CD14-positive monocyte (primary cell): ENCODE measurements around the gene ENOPH1. TPM values are rescaled to one million over a fixed set of nuclear protein-coding genes. Genes with fewer than 3 reads are reported as not detected.

ENCODE experiments used
- DNase-seq, 3 donors: peaks; one replicate each; pipeline ENCODE4 v3.0.0-alpha.2; 2011 to 2022
- H2AFZ ChIP-seq: 2 replicates; pipeline ENCODE4 v1.6.0; 2012; ENCODE audit warnings: mild to moderate bottlenecking, low read depth, low read length, inconsistent platforms; ENCODE audit not compliant: insufficient read depth, poor library complexity, severe bottlenecking
- H3K27ac ChIP-seq, 2 donors: 1 replicate in 1 of 2; 2 replicates in 1 of 2; pipeline ENCODE4 v1.5.1; 2012 to 2013; ENCODE audit warnings: low read length in 2 of 2, control low read depth in 1 of 2, inconsistent platforms in 1 of 2, low read depth in 1 of 2, mild to moderate bottlenecking in 1 of 2
- H3K27me3 ChIP-seq, 2 donors: one replicate each; pipeline versions ENCODE4 v1.6.0 to v1.6.1; 2011 to 2013; ENCODE audit warnings: low read length in 2 of 2; ENCODE audit not compliant: control insufficient read depth in 2 of 2, insufficient read depth in 2 of 2
- H3K36me3 ChIP-seq, 2 donors: replicated peaks in 1 of 2; 1 replicate in 1 of 2; 2 replicates in 1 of 2; pipeline versions ENCODE4 v1.5.1 to v1.6.1; 2012 to 2013; ENCODE audit warnings: low read length in 2 of 2, control low read depth in 1 of 2, inconsistent platforms in 1 of 2, mild to moderate bottlenecking in 1 of 2; ENCODE audit not compliant: insufficient read depth in 2 of 2, control insufficient read depth in 1 of 2
- H3K4me1 ChIP-seq, 2 donors: 1 replicate in 1 of 2; 2 replicates in 1 of 2; pipeline versions ENCODE4 v1.5.1 to v1.6.1; 2012 to 2013; ENCODE audit warnings: low read length in 2 of 2, control low read depth in 1 of 2, inconsistent platforms in 1 of 2, mild to moderate bottlenecking in 1 of 2, moderate library complexity in 1 of 2; ENCODE audit not compliant: insufficient read depth in 2 of 2, control insufficient read depth in 1 of 2
- H3K4me2 ChIP-seq: replicated peaks from 2 replicates; pipeline ENCODE3; 2012; ENCODE audit warnings: low read length, moderate library complexity, mild to moderate bottlenecking; ENCODE audit not compliant: poor library complexity, severe bottlenecking; ENCODE audit errors: extremely low read depth
- H3K4me3 ChIP-seq, 3 experiments: fragments of 200-600 bp in 1 of 3; sonication (generic) in 1 of 3; replicated peaks in 1 of 3; 1 replicate in 2 of 3; 2 replicates in 1 of 3; pipeline ENCODE4 v1.5.1; 2011 to 2013; ENCODE audit warnings: low read length in 3 of 3, mild to moderate bottlenecking in 3 of 3, control low read depth in 2 of 3, low read depth in 2 of 3, inconsistent platforms in 1 of 3, moderate library complexity in 1 of 3
- H3K79me2 ChIP-seq: 2 replicates; pipeline ENCODE4 v1.6.0; 2012; ENCODE audit warnings: mild to moderate bottlenecking, control low read depth, inconsistent platforms, low read length, moderate library complexity; ENCODE audit not compliant: insufficient read depth
- H3K9ac ChIP-seq: 2 replicates; pipeline ENCODE4 v1.6.0; 2017; ENCODE audit warnings: low read length, mild to moderate bottlenecking; ENCODE audit not compliant: insufficient read depth, poor library complexity, severe bottlenecking
- H3K9me3 ChIP-seq, 2 donors: replicated peaks in 1 of 2; 1 replicate in 1 of 2; 2 replicates in 1 of 2; pipeline versions ENCODE4 v1.5.1 to v1.6.1; 2012 to 2013; ENCODE audit warnings: low read length in 2 of 2, control low read depth in 1 of 2; ENCODE audit not compliant: control insufficient read depth in 1 of 2, insufficient read depth in 1 of 2
- H4K20me1 ChIP-seq: 2 replicates; pipeline ENCODE4 v1.6.0; 2012; ENCODE audit warnings: mild to moderate bottlenecking, low read length, control low read depth, moderate library complexity; ENCODE audit not compliant: insufficient read depth
- H3K27ac Mint-ChIP-seq, 7 donors: one replicate each; pipeline ENCODE4 v1.8.0; 2020; ENCODE audit warnings: mild to moderate bottlenecking in 7 of 7, mixed read lengths in 7 of 7, moderate library complexity in 6 of 7, inconsistent platforms in 2 of 7
- H3K27me3 Mint-ChIP-seq, 3 donors: one replicate each; pipeline ENCODE4 v1.8.0; 2021 to 2022; ENCODE audit warnings: low read depth in 3 of 3, mild to moderate bottlenecking in 3 of 3, mixed read lengths in 3 of 3, moderate library complexity in 3 of 3, inconsistent platforms in 1 of 3
- H3K36me3 Mint-ChIP-seq, 2 donors: one replicate each; pipeline ENCODE4 v1.8.0; 2020; ENCODE audit warnings: mixed read lengths in 2 of 2, inconsistent platforms in 1 of 2, mild to moderate bottlenecking in 1 of 2
- H3K4me1 Mint-ChIP-seq: one replicate; pipeline ENCODE4 v1.8.0; 2020; ENCODE audit warnings: mild to moderate bottlenecking, mixed read lengths
- H3K4me3 Mint-ChIP-seq, 2 donors: one replicate each; pipeline ENCODE4 v1.8.0; 2020; ENCODE audit warnings: mild to moderate bottlenecking in 2 of 2, mixed read lengths in 2 of 2, moderate library complexity in 1 of 2
- H3K9me3 Mint-ChIP-seq, 7 donors: one replicate each; pipeline ENCODE4 v1.8.0; 2020 to 2022; ENCODE audit warnings: mixed read lengths in 7 of 7, mild to moderate bottlenecking in 6 of 7, moderate library complexity in 6 of 7, inconsistent platforms in 2 of 7
- CTCF ChIP-seq: fragments of 200-600 bp; IDR thresholded peaks from one replicate; pipeline ENCODE4 v1.8.0; 2022; ENCODE audit warnings: antibody characterized with exemption, mild to moderate bottlenecking
- WGBS: methylation state at CpG from one replicate; pipeline ENCODE4 v1.1.5; 2013; ENCODE audit warnings: missing lambda C conversion rate; ENCODE audit not compliant: insufficient coverage; 5-methylcytosine and 5-hydroxymethylcytosine counted together
- intact Hi-C, 2 donors: fragments of 100-400 bp; cut with micrococcal nuclease; formaldehyde crosslinking; loops; one replicate each; pipeline versions ENCODE4 v1.15.0 to v1.15.1; 2023
- polyA plus RNA-seq, 3 donors: library from polyadenylated mRNA; depleted of rRNA in 1 of 3; unstranded in 2 of 3; stranded (reverse) in 1 of 3; fragments of 300-500 nt in 2 of 3; fragments of >200 nt in 1 of 3; fragmentation: Illumina TruSeq in 2 of 3; gene quantifications; 1 replicate in 2 of 3; 2 replicates in 1 of 3; pipeline ENCODE4 v1.2.3, GENCODE V29; 2012 to 2021

The ENOPH1 gene
- polyA plus RNA-seq, 3 donors = 6.1 to 23.4 (median 22.0) TPM

GRCh38 chr4:82437285-82438005, 7.1 kb downstream of the ENOPH1 start:
- Histone ChIP-seq H4K20me1 (peaks cover 33% of the 10 kb centered on the region), H3K4me2 (no peak overlapping the region), H2AFZ (no peak overlapping the region), H3K27ac (no peak overlapping the region), H3K4me3 (no peak overlapping the region), H3K4me1 (no peaks in the 10 kb centered on the region), H3K9me3 (no peaks in the 10 kb centered on the region), H3K27me3 (no peaks in the 10 kb centered on the region), H3K79me2 (peaks cover 100% of the 10 kb centered on the region), H3K36me3 (peaks cover 0 to 4% of the 10 kb centered on the region in 2 donors), H3K9ac (no peak overlapping the region)
- no peak for DNase-seq
- peaks cover 0 to 1% (median 0%) of the 10 kb centered on the region in 3 donors for H3K27me3 Mint-ChIP-seq
- intact Hi-C loops = loop anchor here (10.0 kb wide), 2 partner anchors 153 to 467 kb away; partner anchors contain the start of gene THAP9 (in 1 of the 2)
- WGBS = no CpG with 5 or more reads among the region's 4 CpGs
- peaks cover 12 to 35% of the 10 kb centered on the region in 2 donors for H3K36me3 Mint-ChIP-seq
- H3K27ac Mint-ChIP-seq = peak overlapping the region in 1 of 7 donors; percentile 73
- H3K4me1 Mint-ChIP-seq = peaks cover 23% of the 10 kb centered on the region
- TF ChIP-seq CTCF = no peak
- H3K9me3 Mint-ChIP-seq = no peaks in the 10 kb centered on the region
- no peak overlapping the region for H3K4me3 Mint-ChIP-seq

- TF ChIP-seq CTCF = no peak
- Histone ChIP-seq H3K9ac (no peak overlapping the region), H3K4me1 (no peaks in the 10 kb centered on the region), H3K36me3 (peaks cover 0 to 4% of the 10 kb centered on the region in 2 donors), H3K4me2 (no peak overlapping the region), H3K4me3 (no peak overlapping the region), H3K9me3 (no peaks in the 10 kb centered on the region), H2AFZ (no peak overlapping the region), H3K27me3 (no peaks in the 10 kb centered on the region), H3K79me2 (peaks cover 98% of the 10 kb centered on the region), H4K20me1 (peaks cover 33% of the 10 kb centered on the region), H3K27ac (no peak overlapping the region)
- intact Hi-C loops = loop anchor here (10.0 kb wide), 2 partner anchors 154 to 466 kb away; partner anchors contain the start of gene THAP9 (in 1 of the 2)
- H3K9me3 Mint-ChIP-seq = peaks cover 0 to 1% (median 0%) of the 10 kb centered on the region in 7 donors
- peaks cover 0 to 1% (median 0%) of the 10 kb centered on the region in 3 donors for H3K27me3 Mint-ChIP-seq
- peaks cover 11 to 33% of the 10 kb centered on the region in 2 donors for H3K36me3 Mint-ChIP-seq
- DNase-seq = no peak
- peaks cover 13% of the 10 kb centered on the region for H3K4me1 Mint-ChIP-seq
- no peak overlapping the region for H3K4me3 Mint-ChIP-seq
- WGBS = 83% methylated on average over 1 of the region's 2 CpGs
- no peak overlapping the region for H3K27ac Mint-ChIP-seq
Measured at GRCh38 chr4:82439088-82439487, 8.7 kb downstream of the ENOPH1 start.
